Activated CD8-positive, alpha-beta T cell treated with anti-CD3 and anti-CD28 coated beads for 36 hours (primary cell): ENCODE measurements around the gene ZNHIT1. TPM values are rescaled to one million over a fixed set of nuclear protein-coding genes. Genes with fewer than 3 reads are reported as not detected.

Experiments used
- ATAC-seq: fragments of 200-7000 bp; cut with Tn5 transposase; one replicate; pipeline ENCODE4 v1.10.0; 2021; ENCODE audit warnings: mild to moderate bottlenecking, moderate library complexity
- CTCF ChIA-PET: fragments of 350-600 bp; sonication (Branson Sonifier 250); formaldehyde crosslinking; loops from one replicate; lab custom pipeline; 2021; ENCODE audit warnings: antibody characterized with exemption; lab: Charles Lee
- POLR2A ChIA-PET: fragments of 350-600 bp; sonication (Branson Sonifier 250); formaldehyde crosslinking; loops from one replicate; lab custom pipeline; 2021; ENCODE audit warnings: antibody characterized with exemption; lab: Charles Lee
- DNase-seq: peaks from one replicate; pipeline ENCODE4 v3.0.0-alpha.2; 2020
- H3K27ac Mint-ChIP-seq: one replicate; pipeline ENCODE4 v1.8.0; 2021; ENCODE audit warnings: mild to moderate bottlenecking, mixed read lengths
- H3K27me3 Mint-ChIP-seq: one replicate; pipeline ENCODE4 v1.8.0; 2021; ENCODE audit warnings: mixed read lengths
- H3K36me3 Mint-ChIP-seq: one replicate; pipeline ENCODE4 v1.8.0; 2021; ENCODE audit warnings: low read depth, mixed read lengths
- H3K4me1 Mint-ChIP-seq: one replicate; pipeline ENCODE4 v1.8.0; 2021; ENCODE audit warnings: low read depth, mixed read lengths
- H3K4me3 Mint-ChIP-seq: one replicate; pipeline ENCODE4 v1.8.0; 2021; ENCODE audit warnings: mild to moderate bottlenecking, moderate library complexity, mixed read lengths
- H3K9me3 Mint-ChIP-seq: one replicate; pipeline ENCODE4 v1.8.0; 2021; ENCODE audit warnings: mixed read lengths
- intact Hi-C: fragments of 100-400 bp; cut with micrococcal nuclease; formaldehyde crosslinking; loops from one replicate; pipeline ENCODE4 v1.10.0; 2022
- total RNA-seq, 2 experiments: library from RNA; stranded (reverse); gene quantifications; one replicate each; pipeline ENCODE4 v1.2.3, GENCODE V29; 2021
- TF ChIP-seq, protein P1 (sequence below): fragments of 200-600 bp; IDR thresholded peaks from one replicate; pipeline ENCODE4 v1.8.0; 2022; ENCODE audit warnings: antibody characterized with exemption, mild to moderate bottlenecking

The ZNHIT1 gene
- total RNA-seq, 2 experiments from 2014 or later = 36.8 to 37.9 TPM

DNA sequence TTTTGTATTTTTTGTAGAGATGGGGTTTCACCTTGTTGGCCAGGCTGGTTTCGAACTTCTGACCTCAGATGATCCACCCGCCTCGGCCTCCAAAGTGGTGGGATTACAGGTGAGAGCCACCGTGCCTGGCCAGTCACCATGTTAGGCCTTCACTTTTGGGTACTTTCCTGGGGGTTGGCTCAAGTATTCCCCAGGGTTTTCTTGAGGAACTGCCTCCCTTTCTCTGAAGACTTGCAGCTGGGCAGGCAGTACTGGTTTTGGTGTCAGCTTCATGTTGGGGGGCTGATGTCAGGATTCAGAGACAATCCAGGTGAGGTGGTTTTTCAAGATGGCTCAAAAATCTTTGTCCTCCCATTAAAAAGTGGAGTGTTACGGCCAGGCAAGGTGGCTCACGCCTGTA lies 7.7 kb downstream of the ZNHIT1 start:
- ChIA-PET POLR2A (interaction anchor here (0.8 kb wide), 1 partner anchor 19 kb away, joined by 4 read pairs; the partner anchor contains the start of gene FIS1), CTCF (interaction anchor here (2.0 to 4.8 kb wide), 2 partner anchors 8 to 19 kb away, joined by 9 to 17 read pairs; partner anchors contain the start of genes FIS1, PLOD3 and ZNHIT1)
- H3K9me3 Mint-ChIP-seq = no peaks in the 10 kb centered on the region
- no peak for ATAC-seq
- H3K27me3 Mint-ChIP-seq = no peaks in the 10 kb centered on the region
- TF ChIP-seq, protein P1, sequence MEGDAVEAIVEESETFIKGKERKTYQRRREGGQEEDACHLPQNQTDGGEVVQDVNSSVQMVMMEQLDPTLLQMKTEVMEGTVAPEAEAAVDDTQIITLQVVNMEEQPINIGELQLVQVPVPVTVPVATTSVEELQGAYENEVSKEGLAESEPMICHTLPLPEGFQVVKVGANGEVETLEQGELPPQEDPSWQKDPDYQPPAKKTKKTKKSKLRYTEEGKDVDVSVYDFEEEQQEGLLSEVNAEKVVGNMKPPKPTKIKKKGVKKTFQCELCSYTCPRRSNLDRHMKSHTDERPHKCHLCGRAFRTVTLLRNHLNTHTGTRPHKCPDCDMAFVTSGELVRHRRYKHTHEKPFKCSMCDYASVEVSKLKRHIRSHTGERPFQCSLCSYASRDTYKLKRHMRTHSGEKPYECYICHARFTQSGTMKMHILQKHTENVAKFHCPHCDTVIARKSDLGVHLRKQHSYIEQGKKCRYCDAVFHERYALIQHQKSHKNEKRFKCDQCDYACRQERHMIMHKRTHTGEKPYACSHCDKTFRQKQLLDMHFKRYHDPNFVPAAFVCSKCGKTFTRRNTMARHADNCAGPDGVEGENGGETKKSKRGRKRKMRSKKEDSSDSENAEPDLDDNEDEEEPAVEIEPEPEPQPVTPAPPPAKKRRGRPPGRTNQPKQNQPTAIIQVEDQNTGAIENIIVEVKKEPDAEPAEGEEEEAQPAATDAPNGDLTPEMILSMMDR = no peak
- H3K36me3 Mint-ChIP-seq = peaks cover 16% of the 10 kb centered on the region
- H3K4me1 Mint-ChIP-seq = peaks cover 7% of the 10 kb centered on the region
- DNase-seq = no peak
- H3K27ac Mint-ChIP-seq = no peak overlapping the region
- H3K4me3 Mint-ChIP-seq = no peak overlapping the region
- intact Hi-C loops = no loop called here

GRCh38 chr7:101226721-101227120 lies 8.8 kb downstream of the ZNHIT1 start:
- H3K36me3 Mint-ChIP-seq = peaks cover 16% of the 10 kb centered on the region
- H3K9me3 Mint-ChIP-seq = no peaks in the 10 kb centered on the region
- H3K4me1 Mint-ChIP-seq = peaks cover 3% of the 10 kb centered on the region
- no peak for DNase-seq
- no peaks in the 10 kb centered on the region for H3K27me3 Mint-ChIP-seq
- no peak overlapping the region for H3K4me3 Mint-ChIP-seq
- TF ChIP-seq, protein P1 = no peak
- H3K27ac Mint-ChIP-seq = no peak overlapping the region
- POLR2A ChIA-PET = interaction anchor here (0.6 kb wide), 1 partner anchor 523 kb away, joined by 3 read pairs; no protein-coding TSS in a partner anchor
- intact Hi-C loops = no loop called here
- CTCF ChIA-PET = interaction anchor here (2.0 to 4.8 kb wide), 2 partner anchors 9 to 18 kb away, joined by 9 to 17 read pairs; partner anchors contain the start of genes FIS1, PLOD3 and ZNHIT1
- no peak for ATAC-seq

GRCh38 chr7:101231644-101232043 lies 13.7 kb downstream of the ZNHIT1 start:
- intact Hi-C loops = loop anchor here (10.0 kb wide), 1 partner anchor 53 kb away; no protein-coding TSS in a partner anchor
- H3K4me3 Mint-ChIP-seq = no peak overlapping the region
- ATAC-seq (no peak), DNase-seq (no peak)
- no peaks in the 10 kb centered on the region for H3K4me1 Mint-ChIP-seq
- POLR2A ChIA-PET = interaction anchor here (1.5 kb wide), 1 partner anchor 13 kb away, joined by 4 read pairs; no protein-coding TSS in a partner anchor
- H3K27me3 Mint-ChIP-seq = no peaks in the 10 kb centered on the region
- CTCF ChIA-PET = interaction anchor here (2.3 kb wide), 1 partner anchor 13 kb away, joined by 8 read pairs; the partner anchor contains the start of gene FIS1
- TF ChIP-seq, protein P1 = no peak
- no peak overlapping the region for H3K27ac Mint-ChIP-seq
- no peaks in the 10 kb centered on the region for H3K9me3 Mint-ChIP-seq
- peaks cover 2% of the 10 kb centered on the region for H3K36me3 Mint-ChIP-seq

DNA sequence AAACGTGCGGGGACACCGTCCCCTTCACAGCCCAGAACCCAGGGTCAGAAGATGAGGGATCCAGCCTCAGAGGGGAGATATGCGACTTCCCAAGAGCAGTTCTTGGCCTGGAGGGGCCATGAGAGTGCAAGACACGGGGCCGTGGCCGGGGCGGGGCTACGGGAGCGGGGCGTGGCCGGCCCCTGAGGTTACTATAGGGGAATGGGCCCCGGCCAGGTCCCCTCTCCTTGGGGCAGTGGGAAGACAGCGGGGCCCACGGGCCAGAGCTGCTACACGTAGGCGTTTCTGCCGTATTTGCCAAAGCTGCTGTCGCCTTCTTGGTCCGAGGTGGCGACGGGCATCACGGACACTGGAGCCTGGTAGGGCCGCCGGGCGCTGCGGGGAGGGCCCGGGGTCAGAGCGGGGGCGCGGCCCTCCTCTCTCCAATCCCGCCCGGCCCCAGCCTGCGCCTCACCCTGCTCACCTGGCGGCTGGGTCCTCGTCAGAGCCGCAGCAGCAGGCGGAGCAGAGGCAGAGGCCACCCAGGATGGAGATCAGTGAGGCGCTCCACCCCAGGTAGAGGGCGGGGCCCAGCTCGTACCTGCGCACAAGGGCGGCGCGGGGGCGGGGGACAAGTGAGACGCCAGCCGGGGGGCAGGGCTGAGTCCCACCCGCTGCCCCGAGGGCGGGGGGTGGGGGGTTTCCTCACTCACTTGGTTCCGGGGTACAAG lies 14.3 kb downstream of the ZNHIT1 start:
- TF ChIP-seq, protein P1 = no peak
- DNase-seq = no peak
- Mint-ChIP-seq H3K4me3 (no peak overlapping the region), H3K9me3 (no peaks in the 10 kb centered on the region), H3K36me3 (peaks cover 2% of the 10 kb centered on the region), H3K27ac (no peak overlapping the region), H3K27me3 (no peaks in the 10 kb centered on the region), H3K4me1 (no peaks in the 10 kb centered on the region)
- intact Hi-C loops = loop anchor here (10.0 kb wide), 1 partner anchor 53 kb away; no protein-coding TSS in a partner anchor
- POLR2A ChIA-PET = interaction anchor here (1.5 kb wide), 1 partner anchor 14 kb away, joined by 4 read pairs; no protein-coding TSS in a partner anchor
- no peak for ATAC-seq
- CTCF ChIA-PET = interaction anchor here (1.1 kb wide), 1 partner anchor 12 kb away, joined by 3 read pairs; no protein-coding TSS in a partner anchor
